ENCODE measurements around the gene SEMA4C. TPM values are rescaled to one million over a fixed set of nuclear protein-coding genes. Genes with fewer than 3 reads are reported as not detected.

Gene SEMA4C
- total and polyA plus RNA-seq, 7 donors = 4.1 to 10.8 (median 9.5) TPM

- ATAC-seq (peak in 1 of 4 donors; percentile 24), DNase-seq (no peak)
- WGBS, 3 donors = 28 to 35% (median 31%) methylated on average over 10 of the region's 10 CpGs
These were observed 46.3 kb upstream of the SEMA4C start for GRCh38 chr2:96916156-96916630.

GRCh38 chr2:96914332-96914731, 44.5 kb upstream of the SEMA4C start:
- H3K27ac ChIP-seq = no peak overlapping the region
- 71 to 77% (median 75%) methylated on average over 5 of the region's 5 CpGs for WGBS, 3 donors
- H3K9me3 ChIP-seq = peaks cover 15% of the 10 kb centered on the region
- no peak for DNase-seq
- intact Hi-C loops (cut with DNase I) = loop anchor here (5.0 kb wide), 2 partner anchors 37 to 42 kb away; partner anchors contain the start of gene SEMA4C (in 1 of the 2)
- H3K36me3 ChIP-seq (ENCODE audit: insufficient read depth in 1 of 2, low read depth in 1 of 2) = no peaks in the 10 kb centered on the region
- TF ChIP-seq, protein P1, sequence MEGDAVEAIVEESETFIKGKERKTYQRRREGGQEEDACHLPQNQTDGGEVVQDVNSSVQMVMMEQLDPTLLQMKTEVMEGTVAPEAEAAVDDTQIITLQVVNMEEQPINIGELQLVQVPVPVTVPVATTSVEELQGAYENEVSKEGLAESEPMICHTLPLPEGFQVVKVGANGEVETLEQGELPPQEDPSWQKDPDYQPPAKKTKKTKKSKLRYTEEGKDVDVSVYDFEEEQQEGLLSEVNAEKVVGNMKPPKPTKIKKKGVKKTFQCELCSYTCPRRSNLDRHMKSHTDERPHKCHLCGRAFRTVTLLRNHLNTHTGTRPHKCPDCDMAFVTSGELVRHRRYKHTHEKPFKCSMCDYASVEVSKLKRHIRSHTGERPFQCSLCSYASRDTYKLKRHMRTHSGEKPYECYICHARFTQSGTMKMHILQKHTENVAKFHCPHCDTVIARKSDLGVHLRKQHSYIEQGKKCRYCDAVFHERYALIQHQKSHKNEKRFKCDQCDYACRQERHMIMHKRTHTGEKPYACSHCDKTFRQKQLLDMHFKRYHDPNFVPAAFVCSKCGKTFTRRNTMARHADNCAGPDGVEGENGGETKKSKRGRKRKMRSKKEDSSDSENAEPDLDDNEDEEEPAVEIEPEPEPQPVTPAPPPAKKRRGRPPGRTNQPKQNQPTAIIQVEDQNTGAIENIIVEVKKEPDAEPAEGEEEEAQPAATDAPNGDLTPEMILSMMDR (IDR thresholded peaks at IDR 0.05) = no peak
- no peak overlapping the region for H3K4me3 ChIP-seq
- H3K4me1 ChIP-seq = no peaks in the 10 kb centered on the region
- no peaks in the 10 kb centered on the region for H3K27me3 ChIP-seq (ENCODE audit: insufficient read depth in 3 of 3, low read length in 2 of 3)
- ATAC-seq = peak in 2 of 4 donors; percentile 36 to 49

More at GRCh38 chr2:96916156-96916630, 46.3 kb upstream of the SEMA4C start:
- Histone ChIP-seq H3K36me3 (ENCODE audit: insufficient read depth in 1 of 2, low read depth in 1 of 2) (no peaks in the 10 kb centered on the region), H3K4me1 (no peaks in the 10 kb centered on the region), H3K27me3 (ENCODE audit: insufficient read depth in 3 of 3, low read length in 2 of 3) (no peaks in the 10 kb centered on the region), H3K4me3 (no peak overlapping the region), H3K27ac (no peak overlapping the region), H3K9me3 (peaks cover 15% of the 10 kb centered on the region)
- TF ChIP-seq, protein P1 (IDR thresholded peaks at IDR 0.05) = no peak
- intact Hi-C loops (cut with DNase I) = no loop called here

DNA sequence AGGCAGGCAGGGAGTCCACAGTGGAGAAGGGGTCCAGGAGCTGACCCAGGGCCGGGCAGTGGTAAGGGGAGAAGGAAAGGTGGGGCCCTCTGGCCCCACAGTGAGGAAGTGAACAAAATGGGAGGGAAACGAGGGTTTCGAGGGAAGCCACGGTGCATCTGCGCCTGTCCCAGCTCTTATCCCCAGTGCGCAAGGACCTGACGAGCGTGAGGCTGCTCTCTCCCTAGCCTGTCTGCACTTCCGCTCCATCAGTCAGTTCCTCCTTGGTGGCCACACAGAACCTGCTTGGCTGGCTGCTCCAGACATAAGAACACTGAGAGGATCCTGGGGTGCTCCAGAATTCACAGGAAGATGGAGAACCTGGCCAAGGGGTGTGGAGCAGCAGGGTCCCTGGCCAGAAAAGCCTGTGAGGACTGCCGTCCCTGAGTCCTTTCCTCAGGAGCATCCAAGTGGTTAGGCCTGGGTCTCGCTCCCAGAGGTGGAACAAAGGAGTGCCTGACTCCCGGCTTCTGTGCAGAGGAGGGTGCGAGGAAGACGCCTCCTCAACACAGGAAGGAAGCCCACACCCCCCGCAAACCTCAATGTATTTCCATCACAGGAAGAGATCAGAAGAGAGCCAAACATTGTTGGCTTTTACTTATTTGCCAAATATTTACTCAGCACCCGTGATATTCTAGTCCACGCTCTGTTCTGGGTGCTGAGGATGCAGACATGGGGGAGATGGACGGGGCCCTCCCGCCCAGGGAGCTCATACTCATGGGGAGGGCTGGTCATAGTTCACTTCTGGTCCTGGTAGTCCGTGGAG, 43.7 kb upstream of the SEMA4C start:
- DNase-seq (no peak), ATAC-seq (peak in 2 of 4 donors; percentile 15 to 20)
- Histone ChIP-seq H3K4me3 (no peak overlapping the region), H3K4me1 (no peaks in the 10 kb centered on the region), H3K27ac (no peak overlapping the region), H3K9me3 (peaks cover 15% of the 10 kb centered on the region), H3K36me3 (ENCODE audit: insufficient read depth in 1 of 2, low read depth in 1 of 2) (no peaks in the 10 kb centered on the region), H3K27me3 (ENCODE audit: insufficient read depth in 3 of 3, low read length in 2 of 3) (no peaks in the 10 kb centered on the region)
- WGBS, 3 donors = 74 to 78% (median 76%) methylated on average over 19 to 20 of the region's 20 CpGs
- intact Hi-C loops (cut with DNase I) = loop anchor here (5.0 kb wide), 2 partner anchors 36 to 41 kb away; partner anchors contain the start of gene SEMA4C (in 1 of the 2)
- TF ChIP-seq, protein P1 (IDR thresholded peaks at IDR 0.05) = no peak

DNA sequence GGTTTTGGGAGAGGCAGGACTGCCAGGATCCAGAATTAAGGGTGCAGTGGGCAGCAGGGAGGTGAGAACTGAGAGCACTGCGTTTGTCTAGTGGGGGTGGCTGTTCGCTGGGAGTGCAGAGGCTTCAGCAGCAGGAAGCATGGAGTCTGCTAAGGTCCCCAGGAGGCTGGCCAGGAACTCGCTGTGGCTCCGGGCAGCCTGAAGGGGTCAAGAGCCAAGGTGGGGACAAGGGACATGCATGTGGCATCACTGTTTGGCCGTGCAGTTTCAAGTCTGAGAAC, 43.2 kb upstream of the SEMA4C start:
- Histone ChIP-seq H3K4me1 (no peaks in the 10 kb centered on the region), H3K27me3 (ENCODE audit: insufficient read depth in 3 of 3, low read length in 2 of 3) (no peaks in the 10 kb centered on the region), H3K36me3 (ENCODE audit: insufficient read depth in 1 of 2, low read depth in 1 of 2) (no peaks in the 10 kb centered on the region), H3K9me3 (peaks cover 15% of the 10 kb centered on the region), H3K27ac (no peak overlapping the region), H3K4me3 (no peak overlapping the region)
- TF ChIP-seq, protein P1 (IDR thresholded peaks at IDR 0.05) = no peak
- intact Hi-C loops (cut with DNase I) = loop anchor here (5.0 kb wide), 2 partner anchors 36 to 41 kb away; partner anchors contain the start of gene SEMA4C (in 1 of the 2)
- no peak for ATAC-seq
- 59 to 69% (median 61%) methylated on average over 5 of the region's 5 CpGs for WGBS, 3 donors
- no peak for DNase-seq

Data from psoas muscle (tissue), 8 donors.